ENCODE results near the gene HOXC5. TPM values are rescaled to one million over a fixed set of nuclear protein-coding genes. Genes with fewer than 3 reads are reported as not detected.

The HOXC5 gene
- total and polyA plus RNA-seq, 12 donors: 0.01 TPM; not detected in 11

DNA sequence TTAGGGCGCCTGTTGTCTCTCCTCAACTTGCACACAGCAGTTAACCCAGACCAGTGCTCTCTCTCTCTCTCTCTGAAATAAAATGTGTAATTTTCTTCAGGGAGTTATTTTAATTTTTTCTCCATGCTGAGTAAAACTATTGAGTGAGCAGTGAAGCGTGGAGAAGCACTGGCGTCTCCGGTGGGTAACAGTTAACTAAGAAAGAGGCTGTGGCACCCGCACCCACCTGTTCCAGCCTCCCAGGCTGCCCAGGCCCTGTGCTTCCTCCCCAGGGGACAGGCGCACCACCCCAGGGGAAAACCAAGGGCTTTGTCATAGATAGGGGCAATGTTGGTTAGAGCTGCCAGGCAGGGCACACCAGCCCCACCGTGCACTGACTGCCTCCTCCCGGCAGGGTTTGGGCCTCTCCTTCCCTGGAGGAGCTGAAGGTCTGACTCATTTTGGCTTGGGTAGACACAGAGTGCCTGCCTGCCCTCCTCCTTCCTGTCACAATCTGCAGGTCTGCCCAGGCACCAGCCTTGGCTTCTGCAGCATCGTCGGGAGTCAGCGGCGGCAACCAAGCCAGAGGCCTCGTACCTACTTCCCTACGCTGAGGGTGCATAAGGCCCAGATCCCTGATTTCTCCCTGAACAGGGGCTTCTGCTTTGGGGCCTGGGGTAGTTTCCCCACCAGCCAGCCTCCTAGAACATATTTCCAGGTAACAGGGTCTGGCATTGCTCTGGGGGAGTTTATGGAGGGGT lies 3.9 kb downstream of the HOXC5 start:
- Histone ChIP-seq H3K9me3 (peaks cover 0 to 6% (median 0%) of the 10 kb centered on the region in 11 donors), H3K4me3 (no peak overlapping the region), H3K27me3 (peaks cover 28 to 100% (median 100%) of the 10 kb centered on the region in 7 donors), H3K4me1 (peaks cover 0 to 21% (median 9%) of the 10 kb centered on the region in 9 donors), H3K27ac (no peak overlapping the region), H3K36me3 (no peaks in the 10 kb centered on the region)
- intact Hi-C loops (cut with DNase I): no loop called here
- WGBS, 2 donors: 47 to 55% methylated on average over 14 of the region's 14 CpGs
- peak in 1 of 8 donors; percentile 39 for ATAC-seq
- TF ChIP-seq CTCF (IDR thresholded peaks at IDR 0.05): no peak
- DNase-seq: no peak

DNA sequence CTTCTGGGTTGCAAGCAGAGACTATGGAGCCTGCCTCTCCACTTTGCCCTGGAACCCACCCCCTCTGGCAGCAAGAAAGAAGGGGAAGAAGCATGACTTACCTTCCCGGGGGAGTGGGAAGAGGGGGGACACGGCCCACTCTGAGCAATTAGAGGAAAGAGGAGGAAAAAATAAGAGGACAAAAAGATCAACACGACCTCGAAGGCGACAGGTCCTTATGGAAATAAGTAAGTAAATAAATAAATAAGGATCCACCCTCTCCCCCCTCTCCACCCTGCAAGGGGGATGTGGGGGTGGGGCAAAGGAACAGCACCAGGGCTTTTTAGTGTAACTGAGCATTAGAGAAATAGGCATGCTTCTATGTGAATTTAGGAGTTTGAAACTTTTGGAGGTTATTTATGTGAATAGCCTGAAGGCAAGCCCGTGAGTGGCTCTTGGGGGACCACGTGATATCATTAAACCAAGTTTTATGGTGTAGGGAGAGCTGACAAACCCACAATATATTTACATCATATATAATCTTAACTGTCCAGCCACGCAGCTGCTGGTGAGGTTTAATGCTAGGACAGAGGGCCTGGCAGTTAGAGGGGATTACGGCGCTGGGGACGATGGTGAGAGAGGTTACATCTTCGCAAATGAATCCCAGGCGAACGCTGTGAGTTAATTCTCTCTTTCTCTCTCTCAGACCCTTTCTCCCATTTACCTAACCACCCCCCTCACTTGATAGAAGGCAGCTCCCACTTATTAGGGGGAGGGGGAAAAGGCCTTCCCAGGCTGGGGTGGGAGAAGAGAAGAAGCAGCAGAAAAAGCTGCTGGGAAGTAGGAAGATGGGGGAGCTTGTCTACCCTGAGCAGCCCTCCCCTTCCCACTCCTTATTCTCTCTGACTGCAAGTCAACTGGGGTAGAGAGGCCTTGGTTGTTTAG lies 4.8 kb downstream of the HOXC5 start:
- H3K36me3 ChIP-seq: no peaks in the 10 kb centered on the region
- intact Hi-C loops (cut with DNase I): no loop called here
- ATAC-seq (no peak), DNase-seq (no peak)
- peaks cover 0 to 21% (median 9%) of the 10 kb centered on the region in 9 donors for H3K4me1 ChIP-seq
- peaks cover 20 to 100% (median 100%) of the 10 kb centered on the region in 7 donors for H3K27me3 ChIP-seq
- no peak overlapping the region for H3K27ac ChIP-seq
- no peak for TF ChIP-seq CTCF (IDR thresholded peaks at IDR 0.05)
- peaks cover 0 to 6% (median 0%) of the 10 kb centered on the region in 11 donors for H3K9me3 ChIP-seq
- H3K4me3 ChIP-seq: no peak overlapping the region
- WGBS, 2 donors: 32 to 38% methylated on average over 14 of the region's 14 CpGs

- no peak for DNase-seq
- 41 to 44% methylated on average over 5 of the region's 5 CpGs for WGBS, 2 donors
- no peak for ATAC-seq
- TF ChIP-seq CTCF (IDR thresholded peaks at IDR 0.05): no peak
- intact Hi-C loops (cut with DNase I): no loop called here
- Histone ChIP-seq H3K9me3 (no peaks in the 10 kb centered on the region), H3K36me3 (no peaks in the 10 kb centered on the region), H3K4me1 (peaks cover 0 to 13% (median 8%) of the 10 kb centered on the region in 9 donors), H3K27me3 (peaks cover 17 to 100% (median 100%) of the 10 kb centered on the region in 7 donors), H3K27ac (no peak overlapping the region), H3K4me3 (no peak overlapping the region)
Observed at GRCh38 chr12:54038284-54038870, 5.5 kb downstream of the HOXC5 start.

- ATAC-seq (peak in 2 of 8 donors; percentile 9 to 27), DNase-seq (no peak)
- Histone ChIP-seq H3K4me1 (peaks cover 0 to 7% (median 3%) of the 10 kb centered on the region in 9 donors), H3K36me3 (no peaks in the 10 kb centered on the region), H3K27me3 (peaks cover 18 to 99% (median 99%) of the 10 kb centered on the region in 7 donors), H3K9me3 (no peaks in the 10 kb centered on the region), H3K27ac (no peak overlapping the region), H3K4me3 (no peak overlapping the region)
- no peak for TF ChIP-seq CTCF (IDR thresholded peaks at IDR 0.05)
- intact Hi-C loops (cut with DNase I): no loop called here
- WGBS, 2 donors: 11 to 19% methylated on average over 9 of the region's 9 CpGs
Observed at GRCh38 chr12:54038871-54039414, 6.1 kb downstream of the HOXC5 start.
